ENCODE data around the gene WDR7. TPM values are rescaled to one million over a fixed set of nuclear protein-coding genes. Genes with fewer than 3 reads are reported as not detected.

WDR7 gene
- total RNA-seq, 6 experiments from 2014 or later = 10.4 to 18.8 (median 15.3) TPM

DNA sequence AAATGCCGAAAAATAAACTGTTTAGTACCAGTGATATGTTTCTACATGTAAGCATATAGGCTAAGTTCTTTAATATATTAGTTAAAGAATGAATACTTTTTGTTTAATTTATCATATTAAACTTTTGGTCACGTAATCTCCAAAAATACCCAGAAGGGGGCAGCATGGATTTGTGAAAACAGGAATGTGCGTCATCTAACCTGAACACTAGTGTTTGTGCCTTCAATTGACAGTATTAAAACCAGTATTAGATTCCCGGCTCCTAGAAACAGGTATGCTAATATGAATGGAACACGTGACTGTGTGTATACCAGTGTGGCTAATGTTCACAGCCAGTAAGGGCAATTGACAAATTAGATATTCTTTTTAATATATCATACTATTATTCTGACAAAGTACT lies 51.8 kb downstream of the WDR7 start:
- WGBS (ENCODE audit: insufficient coverage, low coverage, low lambda C conversion rate, missing lambda C conversion rate) = 29% methylated on average over 5 of the region's 5 CpGs
- DNase-seq = no peak
- Histone ChIP-seq H3K4me1 (no peaks in the 10 kb centered on the region), H3K36me3 (peaks cover 0 to 2% (median 0%) of the 10 kb centered on the region in 4 donors), H3K27ac (no peak overlapping the region), H3K9me3 (no peaks in the 10 kb centered on the region), H3K4me3 (no peak overlapping the region), H3K27me3 (no peaks in the 10 kb centered on the region)
- intact Hi-C loops (cut with DNase I) = no loop called here
- ATAC-seq = peak; percentile 72 to 85 (median 78)
- no peak for TF ChIP-seq POLR2A (IDR thresholded peaks at IDR 0.05)
- TF ChIP-seq, protein P1, sequence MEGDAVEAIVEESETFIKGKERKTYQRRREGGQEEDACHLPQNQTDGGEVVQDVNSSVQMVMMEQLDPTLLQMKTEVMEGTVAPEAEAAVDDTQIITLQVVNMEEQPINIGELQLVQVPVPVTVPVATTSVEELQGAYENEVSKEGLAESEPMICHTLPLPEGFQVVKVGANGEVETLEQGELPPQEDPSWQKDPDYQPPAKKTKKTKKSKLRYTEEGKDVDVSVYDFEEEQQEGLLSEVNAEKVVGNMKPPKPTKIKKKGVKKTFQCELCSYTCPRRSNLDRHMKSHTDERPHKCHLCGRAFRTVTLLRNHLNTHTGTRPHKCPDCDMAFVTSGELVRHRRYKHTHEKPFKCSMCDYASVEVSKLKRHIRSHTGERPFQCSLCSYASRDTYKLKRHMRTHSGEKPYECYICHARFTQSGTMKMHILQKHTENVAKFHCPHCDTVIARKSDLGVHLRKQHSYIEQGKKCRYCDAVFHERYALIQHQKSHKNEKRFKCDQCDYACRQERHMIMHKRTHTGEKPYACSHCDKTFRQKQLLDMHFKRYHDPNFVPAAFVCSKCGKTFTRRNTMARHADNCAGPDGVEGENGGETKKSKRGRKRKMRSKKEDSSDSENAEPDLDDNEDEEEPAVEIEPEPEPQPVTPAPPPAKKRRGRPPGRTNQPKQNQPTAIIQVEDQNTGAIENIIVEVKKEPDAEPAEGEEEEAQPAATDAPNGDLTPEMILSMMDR (IDR thresholded peaks at IDR 0.05) = peak; percentile 36 to 56 (median 48)

- H3K4me3 ChIP-seq = no peak overlapping the region
- WGBS (ENCODE audit: insufficient coverage, low coverage, low lambda C conversion rate, missing lambda C conversion rate) = 44% methylated on average over 2 of the region's 2 CpGs
Observed at GRCh38 chr18:56709463-56709862, 58.3 kb downstream of the WDR7 start.

GRCh38 chr18:56711708-56712445 lies 60.7 kb downstream of the WDR7 start:
- intact Hi-C loops (cut with DNase I) = no loop called here
- Histone ChIP-seq H3K4me3 (no peak overlapping the region), H3K9me3 (no peaks in the 10 kb centered on the region), H3K4me1 (no peaks in the 10 kb centered on the region), H3K36me3 (no peaks in the 10 kb centered on the region), H3K27me3 (no peaks in the 10 kb centered on the region), H3K27ac (no peak overlapping the region)
- 92% methylated on average over 2 of the region's 2 CpGs for WGBS (ENCODE audit: insufficient coverage, low coverage, low lambda C conversion rate, missing lambda C conversion rate)
- no peak for TF ChIP-seq POLR2A (IDR thresholded peaks at IDR 0.05)
- TF ChIP-seq, protein P1 (IDR thresholded peaks at IDR 0.05) = no peak
- DNase-seq (no peak), ATAC-seq (no peak)

More at GRCh38 chr18:56709463-56709862, 58.3 kb downstream of the WDR7 start:
- H3K36me3 ChIP-seq = peaks cover 0 to 2% (median 0%) of the 10 kb centered on the region in 4 donors
- ATAC-seq (peak; percentile 45 to 89 (median 64)), DNase-seq (no peak)
- no peak overlapping the region for H3K27ac ChIP-seq
- intact Hi-C loops (cut with DNase I) = no loop called here
- no peaks in the 10 kb centered on the region for H3K9me3 ChIP-seq
- H3K27me3 ChIP-seq = no peaks in the 10 kb centered on the region
- H3K4me1 ChIP-seq = no peaks in the 10 kb centered on the region
- TF ChIP-seq POLR2A (IDR thresholded peaks at IDR 0.05) = no peak
- TF ChIP-seq, protein P1 (IDR thresholded peaks at IDR 0.05) = peak; percentile 6 to 29 (median 24)

GRCh38 chr18:56712761-56713160 lies 61.6 kb downstream of the WDR7 start:
- H3K9me3 ChIP-seq = no peaks in the 10 kb centered on the region
- ATAC-seq (no peak), DNase-seq (no peak)
- intact Hi-C loops (cut with DNase I) = no loop called here
- 96% methylated on average over 3 of the region's 3 CpGs for WGBS (ENCODE audit: insufficient coverage, low coverage, low lambda C conversion rate, missing lambda C conversion rate)
- H3K27ac ChIP-seq = no peak overlapping the region
- H3K36me3 ChIP-seq = no peaks in the 10 kb centered on the region
- H3K4me1 ChIP-seq = no peaks in the 10 kb centered on the region
- TF ChIP-seq, protein P1 (IDR thresholded peaks at IDR 0.05) = no peak
- no peak for TF ChIP-seq POLR2A (IDR thresholded peaks at IDR 0.05)
- H3K4me3 ChIP-seq = no peak overlapping the region
- H3K27me3 ChIP-seq = no peaks in the 10 kb centered on the region
